ENCODE data around the gene KIAA1958.

The KIAA1958 gene

DNA sequence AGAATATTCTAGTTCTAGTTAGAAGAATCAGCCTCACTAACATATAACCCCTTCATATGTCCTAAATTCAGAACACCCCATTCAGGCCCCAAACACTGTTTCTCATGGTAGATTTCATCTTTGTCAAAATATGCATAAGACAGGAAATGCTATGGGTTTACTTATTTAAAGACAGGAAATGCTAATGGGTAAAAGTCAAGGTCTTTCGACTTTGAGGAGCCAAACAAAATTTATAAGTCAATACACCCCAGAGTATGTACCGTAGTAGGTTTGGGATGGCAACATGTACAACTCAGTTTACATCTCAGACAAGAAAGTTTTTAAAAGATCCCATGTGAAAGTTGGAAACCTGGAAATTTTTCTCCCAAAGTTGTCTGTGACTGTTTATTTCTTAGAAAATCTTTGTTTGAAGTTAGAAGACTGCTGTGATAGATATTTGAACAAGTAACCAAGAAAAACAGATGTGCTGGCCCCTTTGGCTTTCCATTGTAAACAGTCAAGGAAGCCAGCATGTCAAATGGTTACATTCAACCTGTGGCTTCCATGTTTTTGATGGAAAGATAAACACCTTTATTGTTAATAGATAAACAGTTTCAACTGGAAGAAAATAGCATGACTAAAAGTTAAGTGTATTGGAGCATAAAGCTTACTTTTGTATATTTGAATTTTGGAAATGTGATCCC lies 129.1 kb downstream of the KIAA1958 start:
- CTCF ChIA-PET, result no interaction called here
- no peak for TF ChIP-seq LEF1 (IDR thresholded peaks at IDR 0.05; ENCODE audit: borderline replicate concordance)
- no peak for TF ChIP-seq ZNF384 (IDR thresholded peaks at IDR 0.05)
- no peak for TF ChIP-seq L3MBTL2 (conservative IDR thresholded peaks at IDR 0.05)
- POLR2A ChIA-PET, result no interaction called here
- no peak for DNase-seq (ENCODE audit: extremely low spot score)

DNA sequence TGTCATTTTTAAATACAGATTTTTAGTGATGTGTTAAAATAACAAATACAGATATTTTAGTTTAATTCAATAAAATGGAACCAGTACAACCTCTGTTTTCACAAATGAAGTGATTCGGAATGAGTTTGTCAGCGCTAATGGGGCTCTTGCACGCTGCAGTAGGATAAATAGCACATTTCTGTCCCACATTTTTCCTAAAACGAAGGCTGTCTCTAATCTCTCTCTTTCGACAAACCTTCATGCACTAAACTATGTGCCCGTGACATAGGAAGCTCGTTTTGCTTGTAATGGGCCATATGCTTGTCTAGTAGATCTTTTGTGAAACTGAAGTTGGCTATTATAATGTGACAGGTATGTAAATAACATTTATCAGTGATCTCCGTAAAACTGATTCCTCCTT lies 130.7 kb downstream of the KIAA1958 start:
- ChIA-PET POLR2A (no interaction called here), CTCF (no interaction called here)
- DNase-seq (ENCODE audit: extremely low spot score), result no peak
- TF ChIP-seq PKNOX1 (IDR thresholded peaks at IDR 0.05), result no peak
- TF ChIP-seq ARNT (IDR thresholded peaks at IDR 0.05), result no peak
- TF ChIP-seq L3MBTL2 (conservative IDR thresholded peaks at IDR 0.05), result no peak
- no peak for TF ChIP-seq ZNF384 (IDR thresholded peaks at IDR 0.05)
- no peak for TF ChIP-seq NFRKB (IDR thresholded peaks at IDR 0.05)
- no peak for TF ChIP-seq SP1 (IDR thresholded peaks at IDR 0.05)
- TF ChIP-seq FOXA1 (IDR thresholded peaks at IDR 0.05), result no peak
- no peak for TF ChIP-seq HDGF (IDR thresholded peaks at IDR 0.05; ENCODE audit: borderline replicate concordance)
- TF ChIP-seq LEF1 (IDR thresholded peaks at IDR 0.05; ENCODE audit: borderline replicate concordance), result no peak
- no peak for TF ChIP-seq SUZ12 (IDR thresholded peaks at IDR 0.05)
- no peak for TF ChIP-seq FOXK2 (IDR thresholded peaks at IDR 0.05)
- TF ChIP-seq FOXM1 (IDR thresholded peaks at IDR 0.05; ENCODE audit: borderline replicate concordance), result no peak
- no peak for TF ChIP-seq BHLHE40 (IDR thresholded peaks at IDR 0.05; ENCODE audit: borderline replicate concordance)
- no peak for TF ChIP-seq CTBP1 (IDR thresholded peaks at IDR 0.05; ENCODE audit: borderline replicate concordance)
- no peak for TF ChIP-seq ELF4 (IDR thresholded peaks at IDR 0.05)
- no peak for TF ChIP-seq TARDBP (IDR thresholded peaks at IDR 0.05)

DNA sequence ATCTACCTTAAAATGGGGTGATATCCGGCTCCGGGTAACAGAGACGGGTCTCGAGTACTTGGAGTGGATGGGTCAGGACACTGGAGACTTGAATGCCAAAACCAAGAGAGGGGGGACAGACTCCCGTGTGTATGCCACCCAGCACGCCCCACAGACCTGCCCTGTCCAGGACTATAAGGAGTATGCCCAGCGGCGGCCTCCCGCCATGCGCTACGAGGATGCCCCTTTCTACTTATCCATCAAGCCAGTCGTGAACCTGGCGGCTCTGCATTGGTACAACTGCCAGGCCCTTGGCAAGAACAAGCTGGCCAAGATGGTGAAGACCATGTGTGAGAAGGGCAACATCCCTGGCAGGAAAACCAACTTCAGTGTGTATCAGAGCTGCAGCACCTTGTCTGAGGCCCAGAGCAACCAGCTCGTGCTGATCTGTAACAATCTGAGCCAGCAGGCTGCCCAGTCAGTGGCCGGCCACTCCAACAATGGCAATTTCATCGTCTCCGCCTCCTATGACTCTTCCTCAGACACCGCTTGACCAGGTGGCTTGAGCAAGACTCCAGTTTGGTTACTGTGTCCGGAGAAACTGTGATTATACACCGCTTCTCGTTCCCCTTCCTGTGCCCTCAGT lies 131.9 kb downstream of the KIAA1958 start:
- no peak for DNase-seq (ENCODE audit: extremely low spot score)
- TF ChIP-seq SUZ12 (IDR thresholded peaks at IDR 0.05) (no peak), PKNOX1 (IDR thresholded peaks at IDR 0.05) (no peak)
- ChIA-PET POLR2A (no interaction called here), CTCF (no interaction called here)

- CTCF ChIA-PET, result no interaction called here
- no peak for TF ChIP-seq L3MBTL2 (conservative IDR thresholded peaks at IDR 0.05)
- no peak for TF ChIP-seq SUZ12 (IDR thresholded peaks at IDR 0.05)
- no peak for TF ChIP-seq TARDBP (IDR thresholded peaks at IDR 0.05)
- no peak for DNase-seq (ENCODE audit: extremely low spot score)
- POLR2A ChIA-PET, result interaction anchor here (1.2 kb wide), 1 partner anchor 134 kb away, joined by 3 read pairs; the partner anchor contains the start of gene KIAA1958
Observed at GRCh38 chr9:112620388-112620787, 133.8 kb downstream of the KIAA1958 start.

- CTCF ChIA-PET, result no interaction called here
- DNase-seq (ENCODE audit: extremely low spot score), result no peak
- no peak for TF ChIP-seq ARNT (IDR thresholded peaks at IDR 0.05)
- POLR2A ChIA-PET, result interaction anchor here (1.2 kb wide), 1 partner anchor 135 kb away, joined by 3 read pairs; the partner anchor contains the start of gene KIAA1958
Observed at GRCh38 chr9:112621018-112621655, 134.5 kb downstream of the KIAA1958 start.

GRCh38 chr9:112623198-112623597 lies 136.6 kb downstream of the KIAA1958 start:
- TF ChIP-seq CTBP1 (IDR thresholded peaks at IDR 0.05; ENCODE audit: borderline replicate concordance) (no peak), BHLHE40 (IDR thresholded peaks at IDR 0.05; ENCODE audit: borderline replicate concordance) (no peak), L3MBTL2 (conservative IDR thresholded peaks at IDR 0.05) (no peak), NFRKB (IDR thresholded peaks at IDR 0.05) (no peak), ELF4 (IDR thresholded peaks at IDR 0.05) (no peak), LEF1 (IDR thresholded peaks at IDR 0.05; ENCODE audit: borderline replicate concordance) (no peak), SP1 (IDR thresholded peaks at IDR 0.05) (no peak), FOXK2 (IDR thresholded peaks at IDR 0.05) (no peak), FOXA1 (IDR thresholded peaks at IDR 0.05) (no peak), ZNF384 (IDR thresholded peaks at IDR 0.05) (no peak), SUZ12 (IDR thresholded peaks at IDR 0.05) (no peak), ARNT (IDR thresholded peaks at IDR 0.05) (no peak)
- DNase-seq (ENCODE audit: extremely low spot score), result no peak
- ChIA-PET CTCF (no interaction called here), POLR2A (no interaction called here)

GRCh38 chr9:112624711-112625707 lies 138.4 kb downstream of the KIAA1958 start:
- ChIA-PET CTCF (no interaction called here), POLR2A (no interaction called here)
- TF ChIP-seq FOXK2 (IDR thresholded peaks at IDR 0.05), result no peak
- no peak for TF ChIP-seq HDGF (IDR thresholded peaks at IDR 0.05; ENCODE audit: borderline replicate concordance)
- no peak for TF ChIP-seq L3MBTL2 (conservative IDR thresholded peaks at IDR 0.05)
- TF ChIP-seq BHLHE40 (IDR thresholded peaks at IDR 0.05; ENCODE audit: borderline replicate concordance), result no peak
- TF ChIP-seq SP1 (IDR thresholded peaks at IDR 0.05), result no peak
- no peak for TF ChIP-seq LEF1 (IDR thresholded peaks at IDR 0.05; ENCODE audit: borderline replicate concordance)
- no peak for TF ChIP-seq PKNOX1 (IDR thresholded peaks at IDR 0.05)
- TF ChIP-seq CTBP1 (IDR thresholded peaks at IDR 0.05; ENCODE audit: borderline replicate concordance), result no peak
- TF ChIP-seq NFRKB (IDR thresholded peaks at IDR 0.05), result no peak
- TF ChIP-seq ELF4 (IDR thresholded peaks at IDR 0.05), result no peak
- no peak for TF ChIP-seq ARNT (IDR thresholded peaks at IDR 0.05)
- no peak for TF ChIP-seq FOXA1 (IDR thresholded peaks at IDR 0.05)
- TF ChIP-seq TARDBP (IDR thresholded peaks at IDR 0.05), result no peak
- no peak for TF ChIP-seq ZNF384 (IDR thresholded peaks at IDR 0.05)
- no peak for TF ChIP-seq SUZ12 (IDR thresholded peaks at IDR 0.05)
- TF ChIP-seq FOXM1 (IDR thresholded peaks at IDR 0.05; ENCODE audit: borderline replicate concordance), result no peak
- DNase-seq (ENCODE audit: extremely low spot score), result no peak
